Lung (tissue), 12 donors: ENCODE data around the gene NUDT16L1. TPM values are rescaled to one million over a fixed set of nuclear protein-coding genes. Genes with fewer than 3 reads are reported as not detected.

ENCODE experiments used
- ATAC-seq: fragments of 200-7000 bp; cut with Tn5 transposase; one replicate; pipeline ENCODE4 v1.9.1; 2020; ENCODE audit warnings: moderate number of reproducible peaks; ENCODE audit not compliant: insufficient read depth, low FRiP score
- DNase-seq, 3 donors: peaks; one replicate each; pipeline ENCODE4 v3.0.0-alpha.2; 2013 to 2017
- H3K27ac ChIP-seq, 2 donors: one replicate each; pipeline ENCODE4 v1.5.1; 2013; ENCODE audit warnings: mild to moderate bottlenecking in 2 of 2, moderate library complexity in 2 of 2, control low read depth in 1 of 2, inconsistent platforms in 1 of 2, low read depth in 1 of 2, low read length in 1 of 2
- H3K27me3 ChIP-seq, 3 donors: one replicate each; pipeline ENCODE4 v1.5.1; 2013; ENCODE audit warnings: low read length in 2 of 3; ENCODE audit not compliant: control insufficient read depth in 3 of 3, insufficient read depth in 3 of 3
- H3K36me3 ChIP-seq, 4 donors: one replicate each; pipeline ENCODE4 v1.5.1; 2013; ENCODE audit warnings: low read length in 4 of 4, mild to moderate bottlenecking in 1 of 4, moderate library complexity in 1 of 4; ENCODE audit not compliant: control insufficient read depth in 4 of 4, insufficient read depth in 4 of 4
- H3K4me1 ChIP-seq, 5 donors: one replicate each; pipeline ENCODE4 v1.5.1; 2013; ENCODE audit warnings: low read length in 5 of 5, mild to moderate bottlenecking in 2 of 5, moderate library complexity in 1 of 5; ENCODE audit not compliant: control insufficient read depth in 5 of 5, insufficient read depth in 5 of 5
- H3K4me3 ChIP-seq: one replicate; pipeline ENCODE4 v1.5.1; 2013; ENCODE audit warnings: mild to moderate bottlenecking, control low read depth, moderate library complexity
- H3K9ac ChIP-seq, 2 donors: one replicate each; pipeline ENCODE4 v1.5.1; 2013; ENCODE audit warnings: low read length in 2 of 2, control low read depth in 1 of 2; ENCODE audit not compliant: insufficient read depth in 1 of 2
- H3K9me3 ChIP-seq, 4 donors: one replicate each; pipeline ENCODE4 v1.5.1; 2013; ENCODE audit warnings: low read length in 3 of 4, mild to moderate bottlenecking in 1 of 4, moderate library complexity in 1 of 4; ENCODE audit not compliant: control insufficient read depth in 4 of 4, insufficient read depth in 3 of 4
- CTCF ChIP-seq: IDR thresholded peaks from 2 replicates; pipeline ENCODE4 v1.5.1; 2012; ENCODE audit warnings: mild to moderate bottlenecking; ENCODE audit errors: control extremely low read depth, extremely low read depth
- WGBS, 2 donors: extraction: QIAGEN DNeasy Blood & Tissue Kit; methylation state at CpG; one replicate each; pipeline ENCODE4 v1.1.7; 2013; 5-methylcytosine and 5-hydroxymethylcytosine counted together
- polyA plus RNA-seq, 2 donors: library from polyadenylated mRNA; stranded (reverse); fragments of 200-250 nt; gene quantifications; one replicate each; pipeline ENCODE4 v1.2.1, GENCODE V29; 2013
- total RNA-seq, 2 donors: library from RNA; depleted of rRNA in 1 of 2; stranded (reverse); fragments of >200 nt in 1 of 2; gene quantifications; one replicate each; pipeline ENCODE4 v1.2.1, GENCODE V29; 2014 to 2021
- donor health status: control.
- donor health status: control.
- donor health status: Bipolar disorder and iron deficiency.
- donor health status: healthy.
- donor health status: DM: yes; HTN: yes; CAD: no.

The NUDT16L1 gene
- total and polyA plus RNA-seq, 4 donors: 27.8 to 41.3 (median 32.3) TPM

GRCh38 chr16:4733211-4733742 is 39.9 kb downstream of the NUDT16L1 start:
- peak overlapping the region in 1 of 2 donors; percentile 38 for H3K9ac ChIP-seq
- DNase-seq (no peak), ATAC-seq (no peak)
- no peak for TF ChIP-seq CTCF
- no peaks in the 10 kb centered on the region for H3K27me3 ChIP-seq
- H3K27ac ChIP-seq: no peak overlapping the region
- peak overlapping the region; percentile 10 for H3K4me3 ChIP-seq
- H3K36me3 ChIP-seq: peaks cover 0 to 13% (median 5%) of the 10 kb centered on the region in 4 donors
- no peaks in the 10 kb centered on the region for H3K9me3 ChIP-seq
- peaks cover 0 to 6% (median 2%) of the 10 kb centered on the region in 5 donors for H3K4me1 ChIP-seq
- WGBS, 2 donors: 36 to 41% methylated on average over 17 of the region's 17 CpGs

- ATAC-seq (no peak), DNase-seq (no peak)
- Histone ChIP-seq H3K9me3 (no peaks in the 10 kb centered on the region), H3K27ac (peak overlapping the region; percentile 55 to 58), H3K4me1 (peaks cover 0 to 6% (median 2%) of the 10 kb centered on the region in 5 donors), H3K4me3 (peak overlapping the region; percentile 92), H3K27me3 (no peaks in the 10 kb centered on the region), H3K9ac (peak overlapping the region in 1 of 2 donors; percentile 38), H3K36me3 (peaks cover 0 to 9% (median 5%) of the 10 kb centered on the region in 4 donors)
- TF ChIP-seq CTCF: no peak
- WGBS, 2 donors: 1 to 2% methylated on average over 19 of the region's 19 CpGs
Observed at GRCh38 chr16:4733747-4734062, 40.3 kb downstream of the NUDT16L1 start.

GRCh38 chr16:4734063-4734729 is 40.8 kb downstream of the NUDT16L1 start, which contains the start of the genes ANKS3 and DNAAF8:
TSS of gene ANKS3 (minus strand) at chr16:4734271. CDS start at chr16:4730149, 4,122 bp downstream.
TSS of gene DNAAF8 (plus strand) at chr16:4734537. CDS start at chr16:4736515, 1,978 bp downstream.
- TF ChIP-seq CTCF: no peak
- Histone ChIP-seq H3K9me3 (no peaks in the 10 kb centered on the region), H3K4me3 (peak within 1 kb of the TSS; percentile 92), H3K9ac (peak within 1 kb of the TSS; percentile 8 to 75), H3K4me1 (peaks cover 0 to 6% (median 2%) of the 10 kb centered on the region in 5 donors), H3K27ac (peak within 1 kb of the TSS; percentile 58 to 90), H3K27me3 (no peaks in the 10 kb centered on the region), H3K36me3 (peaks cover 0 to 5% (median 4%) of the 10 kb centered on the region in 4 donors)
- ATAC-seq (peak; percentile 97), DNase-seq (peak; percentile 95 to 97 (median 97))
- WGBS, 2 donors: 0% methylated on average over 67 to 70 of the region's 70 CpGs
